GM12878 (cell line): Measurements from ENCODE around the gene SMIM20. TPM values are rescaled to one million over a fixed set of nuclear protein-coding genes. Genes with fewer than 3 reads are reported as not detected.

Experiments used
- ATAC-seq: fragments of 200-7000 bp; cut with Tn5 transposase; 3 replicates; pipeline ENCODE4 v1.9.1; 2020; ENCODE audit warnings: mild to moderate bottlenecking, moderate library complexity
- BruUV-seq: library from RNA; stranded (reverse); fragments of 400-500 nt; replicated peaks from 2 replicates; lab custom pipeline; 2021; lab: Mats Ljungman, UMichigan
- CTCF ChIA-PET: fragments of 300-600 bp; sonication (Branson Sonifier 250); formaldehyde crosslinking; extraction: SDS; loops from one replicate; lab custom pipeline; 2021; ENCODE audit warnings: inconsistent platforms; lab: Yijun Ruan, JAX
- POLR2A ChIA-PET: fragments of 350-600 bp; formaldehyde crosslinking; extraction: SDS; loops from one replicate; lab custom pipeline; 2021; ENCODE audit warnings: inconsistent platforms; lab: Charles Lee
- RAD21 ChIA-PET: fragments of 300-600 bp; sonication (Branson Sonifier 250); formaldehyde crosslinking; loops from one replicate; lab custom pipeline; 2023; ENCODE audit warnings: antibody characterized with exemption; ENCODE audit not compliant: unreplicated experiment; lab: Charles Lee
- SMC1A ChIA-PET: fragments of 300-600 bp; sonication (Branson Sonifier 250); formaldehyde crosslinking; loops from one replicate; lab custom pipeline; 2023; ENCODE audit not compliant: unreplicated experiment, uncharacterized antibody; lab: Charles Lee
- DNase-seq: peaks from one replicate; pipeline ENCODE4 v3.0.0-alpha.2; 2011; ENCODE audit warnings: low read depth, low spot score
- FAIRE-seq: peaks from 3 replicates; lab custom pipeline; 2011; peaks lifted over from hg19 to GRCh38; lab: Jason Lieb, UNC
- H2AFZ ChIP-seq: 2 replicates; pipeline ENCODE4 v1.6.0; 2011; ENCODE audit warnings: low read depth, low read length, control low read depth; ENCODE audit not compliant: control insufficient read depth
- H3K27ac ChIP-seq: 2 replicates; pipeline ENCODE4 v1.5.1; 2011; ENCODE audit warnings: control low read depth; ENCODE audit not compliant: control insufficient read depth, insufficient read depth
- H3K27me3 ChIP-seq, 2 experiments: replicated peaks in 1 of 2; 2 replicates each; pipeline versions ENCODE4 v1.6.0 to v1.6.1; 2011; ENCODE audit warnings: low read length in 1 of 2; ENCODE audit not compliant: control insufficient read depth in 2 of 2, insufficient read depth in 2 of 2
- H3K36me3 ChIP-seq, 2 experiments: 2 replicates each; pipeline ENCODE4 v1.5.1; 2011; ENCODE audit warnings: low read length in 1 of 2; ENCODE audit not compliant: control insufficient read depth in 2 of 2, insufficient read depth in 2 of 2
- H3K4me1 ChIP-seq: 2 replicates; pipeline ENCODE4 v1.6.1; 2011; ENCODE audit warnings: mild to moderate bottlenecking, low read length, moderate library complexity, mixed read lengths; ENCODE audit not compliant: control insufficient read depth, insufficient read depth
- H3K4me2 ChIP-seq: 2 replicates; pipeline ENCODE4 v1.6.0; 2011; ENCODE audit warnings: control low read depth; ENCODE audit not compliant: control insufficient read depth, insufficient read depth
- H3K4me3 ChIP-seq: fragments of 200-600 bp; sonication (generic); 2 replicates; pipeline ENCODE4 v1.5.1; 2016
- H3K79me2 ChIP-seq: 2 replicates; pipeline ENCODE4 v1.6.0; 2011; ENCODE audit warnings: low read length; ENCODE audit not compliant: control insufficient read depth, insufficient read depth
- H3K9ac ChIP-seq: 2 replicates; pipeline ENCODE4 v1.8.0; 2011; ENCODE audit warnings: low read length, control low read depth, mixed read lengths; ENCODE audit not compliant: control insufficient read depth, insufficient read depth
- H3K9me3 ChIP-seq: replicated peaks from 3 replicates; pipeline ENCODE4 v1.5.1; 2011; ENCODE audit warnings: mild to moderate bottlenecking, low read length; ENCODE audit not compliant: control insufficient read depth, insufficient read depth
- H4K20me1 ChIP-seq: 2 replicates; pipeline ENCODE4 v1.6.0; 2011; ENCODE audit not compliant: control insufficient read depth, insufficient read depth
- BCL3 ChIP-seq: IDR thresholded peaks from 2 replicates; pipeline ENCODE4 v1.6.1; 2011; ENCODE audit warnings: borderline replicate concordance, low read depth, mild to moderate bottlenecking, moderate library complexity, low read length; ENCODE audit not compliant: insufficient read depth, poor library complexity, severe bottlenecking
- ETV6 ChIP-seq, 2 experiments: fragments of 450-650 bp in 1 of 2; IDR thresholded peaks in 1 of 2; conservative IDR thresholded peaks in 1 of 2; 2 replicates each; pipeline ENCODE4 v1.6.1; 2014; ENCODE audit warnings: antibody characterized with exemption in 1 of 2, borderline replicate concordance in 1 of 2, low read depth in 1 of 2, mild to moderate bottlenecking in 1 of 2, moderate library complexity in 1 of 2
- IKZF1 ChIP-seq: fragments of 450-650 bp; conservative IDR thresholded peaks from 2 replicates; pipeline ENCODE4 v1.6.1; 2017; ENCODE audit warnings: antibody characterized with exemption, mild to moderate bottlenecking
- IKZF2 ChIP-seq, 2 experiments: fragments of 450-650 bp; IDR thresholded peaks; 2 replicates each; pipeline ENCODE4 v1.6.1; 2017; ENCODE audit warnings: mild to moderate bottlenecking in 2 of 2, moderate library complexity in 2 of 2
- LARP7 ChIP-seq: fragments of 450-650 bp; IDR thresholded peaks from 2 replicates; pipeline ENCODE4 v1.6.1; 2017; ENCODE audit warnings: mild to moderate bottlenecking
- ZBTB40 ChIP-seq: fragments of 450-650 bp; IDR thresholded peaks from 2 replicates; pipeline ENCODE4 v1.6.1; 2016; ENCODE audit warnings: mild to moderate bottlenecking, moderate library complexity, borderline replicate concordance
- ZNF217 ChIP-seq: fragments of 450-650 bp; IDR thresholded peaks from 2 replicates; pipeline ENCODE4 v1.6.1; 2017; ENCODE audit warnings: antibody characterized with exemption, mild to moderate bottlenecking
- WGBS: methylation state at CpG from one replicate; pipeline ENCODE4 v1.1.6; 2016; ENCODE audit warnings: low lambda C conversion rate; ENCODE audit not compliant: insufficient replicate concordance, insufficient coverage; ENCODE audit errors: missing lambda C conversion rate; 5-methylcytosine and 5-hydroxymethylcytosine counted together
- in situ Hi-C: fragments of 300-500 bp; cut with MboI; formaldehyde crosslinking; loops from 9 replicates; pipeline ENCODE4 v1.14.3; 2018; ENCODE audit warnings: mixed read lengths
- intact Hi-C: fragments of 100-400 bp; cut with micrococcal nuclease; formaldehyde crosslinking; loops from one replicate; pipeline ENCODE4 v1.14.2; 2022; ENCODE audit not compliant: unreplicated experiment
- polyA plus RNA-seq, 11 experiments: library from polyadenylated mRNA; depleted of rRNA in 4 of 11; unstranded in 6 of 11; stranded (reverse) in 5 of 11; fragments of >200 nt; fragmentation: Nextera tagmentation in 4 of 11; fragmentation: Illumina TruSeq in 1 of 11; extraction: Ambion mirVana in 4 of 11; extraction: Trizol in 1 of 11; gene quantifications; 1 replicate in 1 of 11; 2 replicates in 10 of 11; pipeline versions ENCODE4 v1.2.1 to v1.2.3, GENCODE V29; 2011 to 2016; ENCODE audit warnings: inconsistent platforms in 2 of 11, missing spikeins in 2 of 11, low read depth in 1 of 11
- total RNA-seq, 4 experiments: library from RNA; depleted of rRNA in 3 of 4; stranded (reverse); fragments of >200 nt in 3 of 4; fragmentation: Illumina TruSeq in 1 of 4; extraction: Trizol in 1 of 4; gene quantifications; 2 replicates each; pipeline versions ENCODE4 v1.2.1 to v1.2.3, GENCODE V29; 2013 to 2021

Gene SMIM20
- total and polyA plus RNA-seq, 10 of the 15 experiments (the other 5 are each of a cell fraction or from before 2014, with no cell fraction given), result 17.3 to 38.0 (median 28.8) TPM

- H3K4me3 ChIP-seq, result peak overlapping the region; percentile 78
- 4% methylated on average over 26 of the region's 26 CpGs for WGBS
- peak overlapping the region; percentile 17; the same call in 1 of the 2 replicates for H3K27ac ChIP-seq
- no peaks in the 10 kb centered on the region for H3K27me3 ChIP-seq
- TSS peak; percentile 76 for BruUV-seq
- peaks cover 18% of the 10 kb centered on the region for H3K4me1 ChIP-seq
- ChIA-PET RAD21 (interaction anchor here (0.9 to 3.1 kb wide), 7 partner anchors 35 to 71 kb away, joined by 3 to 15 read pairs (median 4); no protein-coding TSS in a partner anchor), SMC1A (interaction anchor here (0.6 to 4.2 kb wide), 18 partner anchors 9 to 914 kb away, joined by 3 to 22 read pairs (median 4); no protein-coding TSS in a partner anchor), POLR2A (interaction anchor here (0.5 to 2.2 kb wide), 9 partner anchors 10 to 71 kb away, joined by 3 to 7 read pairs (median 4); no protein-coding TSS in a partner anchor), CTCF (interaction anchor here (0.7 to 3.6 kb wide), 4 partner anchors 13 to 58 kb away, joined by 3 to 20 read pairs (median 3); no protein-coding TSS in a partner anchor)
- H3K79me2 ChIP-seq, result peaks cover 2% of the 10 kb centered on the region; the same call in 1 of the 2 replicates
- no peak for FAIRE-seq
- H3K9ac ChIP-seq, result peak overlapping the region; percentile 85
- intact Hi-C loops, result no loop called here
- no peaks in the 10 kb centered on the region for H3K9me3 ChIP-seq
- peak overlapping the region; percentile 76 for H2AFZ ChIP-seq
- TF ChIP-seq LARP7 (peak; percentile 17; the same call in 1 of the 2 replicates), BCL3 (no peak), ZNF217 (no peak), ETV6 (conservative IDR thresholded peaks at IDR 0.05 in 1 of 2, IDR thresholded peaks at IDR 0.05 in 1 of 2; ENCODE audit: borderline replicate concordance in 1 of 2, low read depth in 1 of 2) (peak in 1 of 2 experiments; percentile 78; a peak in 2 of 4 replicates), ZBTB40 (no peak), IKZF2 (IDR thresholded peaks at IDR 0.05) (0 out of 4 replicates have a peak, but pooled peaks of 1 of the 2 experiments have one; percentile 30), IKZF1 (peak; percentile 35)
- H3K4me2 ChIP-seq, result peak overlapping the region; percentile 43
- in situ Hi-C loops, result no loop called here
- no peak for DNase-seq
- H3K36me3 ChIP-seq, result no peaks in the 10 kb centered on the region
- H4K20me1 ChIP-seq, result no peaks in the 10 kb centered on the region
- peak; percentile 10 for ATAC-seq
These were observed 767 bp upstream of the SMIM20 start for GRCh38 chr4:25913056-25913850.
